HepG2 (cell line): Measurements from ENCODE around the gene SNX9. TPM values are rescaled to one million over a fixed set of nuclear protein-coding genes. Genes with fewer than 3 reads are reported as not detected.

Source experiments
- BCL6 ChIP-seq: IDR thresholded peaks from 2 replicates; pipeline ENCODE4 v1.6.1; 2016; ENCODE audit warnings: missing genetic modification reagents, missing compliant biosample characterization
- CREB1 ChIP-seq, 2 experiments: fragments of 450-650 bp in 1 of 2; IDR thresholded peaks; 2 replicates each; pipeline ENCODE4 v1.6.1; 2016 to 2017; ENCODE audit warnings: control low read depth in 1 of 2, mild to moderate bottlenecking in 1 of 2, missing compliant biosample characterization in 1 of 2, missing genetic modification characterization in 1 of 2
- DRAP1 ChIP-seq: IDR thresholded peaks from 2 replicates; pipeline ENCODE4 v1.6.1; 2016; ENCODE audit warnings: missing genetic modification reagents, missing compliant biosample characterization
- EEA1 ChIP-seq: sonication (generic); formaldehyde crosslinking; IDR thresholded peaks from 2 replicates; pipeline ENCODE4 v1.5.1; 2020; ENCODE audit warnings: mild to moderate bottlenecking, missing genetic modification reagents, borderline replicate concordance
- FOSL1 ChIP-seq: sonication (generic); formaldehyde crosslinking; IDR thresholded peaks from 2 replicates; pipeline ENCODE4 v1.9.0; 2021; ENCODE audit warnings: missing genetic modification reagents, borderline replicate concordance
- IRF1 ChIP-seq: sonication (generic); formaldehyde crosslinking; IDR thresholded peaks from 2 replicates; pipeline ENCODE4 v1.4.0; 2020; ENCODE audit warnings: low read depth, mild to moderate bottlenecking, missing genetic modification reagents
- JARID2 ChIP-seq: sonication (generic); formaldehyde crosslinking; IDR thresholded peaks from 2 replicates; pipeline ENCODE4 v1.8.1; 2023; ENCODE audit warnings: missing genetic modification reagents, inconsistent platforms; ENCODE audit not compliant: insufficient replicate concordance
- KLF16 ChIP-seq, 2 experiments: sonication (generic) in 1 of 2; formaldehyde crosslinking in 1 of 2; IDR thresholded peaks; 2 replicates each; pipeline versions ENCODE4 v1.6.1 to v1.8.0; 2016 to 2023; ENCODE audit warnings: missing genetic modification reagents in 2 of 2, missing compliant biosample characterization in 1 of 2
- NONO ChIP-seq, 2 experiments: fragments of 450-650 bp in 1 of 2; sonication (generic) in 1 of 2; formaldehyde crosslinking in 1 of 2; IDR thresholded peaks in 1 of 2; conservative IDR thresholded peaks in 1 of 2; 2 replicates each; pipeline versions ENCODE4 v1.6.1 to v1.8.0; 2017 to 2022; ENCODE audit warnings: mild to moderate bottlenecking in 1 of 2, missing genetic modification reagents in 1 of 2, moderate library complexity in 1 of 2
- TCF12 ChIP-seq, 2 experiments: fragments of 450-650 bp in 1 of 2; sonication (generic) in 1 of 2; formaldehyde crosslinking in 1 of 2; IDR thresholded peaks; 2 replicates each; pipeline versions ENCODE4 v1.6.1 to v1.8.0; 2017 to 2022; ENCODE audit warnings: antibody characterized with exemption in 1 of 2, mild to moderate bottlenecking in 1 of 2, missing genetic modification reagents in 1 of 2, moderate library complexity in 1 of 2
- TFE3 ChIP-seq: IDR thresholded peaks from 2 replicates; pipeline ENCODE4 v1.6.1; 2016
- THAP9 ChIP-seq: sonication (generic); formaldehyde crosslinking; IDR thresholded peaks from 2 replicates; pipeline ENCODE4; 2020; ENCODE audit warnings: missing genetic modification reagents, mild to moderate bottlenecking, borderline replicate concordance
- TOPORS ChIP-seq: sonication (generic); formaldehyde crosslinking; IDR thresholded peaks from 2 replicates; pipeline ENCODE4 v1.8.0; 2023; ENCODE audit warnings: mild to moderate bottlenecking, missing genetic modification reagents
- TRIM24 ChIP-seq: sonication (generic); formaldehyde crosslinking; IDR thresholded peaks from 2 replicates; pipeline ENCODE4 v1.8.0; 2022; ENCODE audit warnings: mild to moderate bottlenecking, missing genetic modification reagents
- YEATS4 ChIP-seq: sonication (generic); formaldehyde crosslinking; IDR thresholded peaks from 2 replicates; pipeline ENCODE4 v1.4.0; 2020; ENCODE audit warnings: missing genetic modification reagents, borderline replicate concordance
- ZFP90 ChIP-seq: sonication (generic); formaldehyde crosslinking; IDR thresholded peaks from 2 replicates; pipeline ENCODE4 v1.8.0; 2022; ENCODE audit warnings: missing genetic modification reagents, mild to moderate bottlenecking, inconsistent platforms, borderline replicate concordance
- ZFX ChIP-seq: sonication (generic); formaldehyde crosslinking; IDR thresholded peaks from 2 replicates; pipeline ENCODE4 v1.4.0; 2020; ENCODE audit warnings: mild to moderate bottlenecking, low read depth, missing genetic modification reagents, moderate library complexity
- ZFY ChIP-seq: sonication (generic); formaldehyde crosslinking; IDR thresholded peaks from 2 replicates; pipeline ENCODE4 v1.4.0; 2020; ENCODE audit warnings: missing genetic modification reagents
- ZNF282 ChIP-seq: fragments of 450-650 bp; IDR thresholded peaks from 2 replicates; pipeline ENCODE4 v1.6.1; 2018; ENCODE audit not compliant: partially characterized antibody
- ZNF383 ChIP-seq: sonication (generic); formaldehyde crosslinking; IDR thresholded peaks from 2 replicates; pipeline ENCODE4 v1.4.0; 2020; ENCODE audit warnings: missing genetic modification reagents, mild to moderate bottlenecking, borderline replicate concordance
- ZNF562 ChIP-seq: sonication (generic); formaldehyde crosslinking; IDR thresholded peaks from 2 replicates; pipeline ENCODE4 v1.8.0; 2022; ENCODE audit warnings: missing genetic modification reagents, borderline replicate concordance
- ZNF772 ChIP-seq: sonication (generic); formaldehyde crosslinking; IDR thresholded peaks from 2 replicates; pipeline ENCODE4 v1.5.0; 2020; ENCODE audit warnings: mild to moderate bottlenecking, missing genetic modification reagents
- ZNF777 ChIP-seq: sonication (generic); formaldehyde crosslinking; IDR thresholded peaks from 2 replicates; pipeline ENCODE4 v1.4.0; 2020; ENCODE audit warnings: missing genetic modification reagents
- polyA plus RNA-seq, 8 experiments: library from polyadenylated mRNA; depleted of rRNA in 3 of 8; stranded (reverse) in 7 of 8; unstranded in 1 of 8; fragments of >200 nt; fragmentation: Illumina TruSeq in 4 of 8; extraction: Trizol in 4 of 8; gene quantifications; 2 replicates each; pipeline versions ENCODE4 v1.2.1 to v1.2.3, GENCODE V29; 2011 to 2016; ENCODE audit warnings: low read depth in 4 of 8, missing spikeins in 1 of 8, mixed read lengths in 1 of 8; ENCODE audit not compliant: insufficient read depth in 1 of 8
- total RNA-seq, 5 experiments: library from RNA; depleted of rRNA; stranded (reverse); fragments of >200 nt; fragmentation: Illumina TruSeq; extraction: Trizol; gene quantifications; 2 replicates each; pipeline ENCODE4 v1.2.3, GENCODE V29; 2016; ENCODE audit warnings: low read depth in 1 of 5

Gene SNX9
- total and polyA plus RNA-seq, 2 of the 13 experiments (the other 11 are each of a cell fraction or from before 2014, with no cell fraction given): 21.9 to 36.0 TPM

- no peak for TF ChIP-seq DRAP1 (CRISPR knock-in tag)
- TF ChIP-seq IRF1: no peak
- no peak for TF ChIP-seq ZNF562 (CRISPR knock-in tag)
- TF ChIP-seq ZNF777 (CRISPR knock-in tag): no peak
- TF ChIP-seq ZFP90 (CRISPR knock-in tag): no peak
- no peak for TF ChIP-seq ZNF772 (CRISPR knock-in tag)
- TF ChIP-seq THAP9 (CRISPR knock-in tag): no peak
- no peak for TF ChIP-seq TCF12 (IDR thresholded peaks at IDR 0.05)
- no peak for TF ChIP-seq TCF12 (CRISPR knock-in tag; IDR thresholded peaks at IDR 0.05)
- TF ChIP-seq FOSL1: no peak
- TF ChIP-seq JARID2: no peak
- TF ChIP-seq ZNF282: no peak
- TF ChIP-seq KLF16 (CRISPR knock-in tag; IDR thresholded peaks at IDR 0.05): peak in 1 of 2 experiments; percentile 56; a peak in 1 of 4 replicates
- TF ChIP-seq CREB1 (IDR thresholded peaks at IDR 0.05): no peak
- no peak for TF ChIP-seq CREB1 (CRISPR knock-in tag; IDR thresholded peaks at IDR 0.05)
- TF ChIP-seq ZNF383 (CRISPR knock-in tag): no peak
- peak; percentile 49; the same call in 1 of the 2 replicates for TF ChIP-seq ZFY
- TF ChIP-seq TFE3 (CRISPR knock-in tag): peak; percentile 81
- no peak for TF ChIP-seq TOPORS
- peak; percentile 74 for TF ChIP-seq ZFX (CRISPR knock-in tag)
- no peak for TF ChIP-seq YEATS4 (CRISPR knock-in tag)
- TF ChIP-seq TRIM24 (CRISPR knock-in tag): no peak
- no peak for TF ChIP-seq EEA1 (CRISPR knock-in tag)
- TF ChIP-seq BCL6 (CRISPR knock-in tag): peak; percentile 39
- TF ChIP-seq NONO (IDR thresholded peaks at IDR 0.05): no peak
- 0 out of 2 replicates have a peak, but pooled peaks have one; percentile 44 for TF ChIP-seq NONO (CRISPR knock-in tag; conservative IDR thresholded peaks at IDR 0.05)
Observed at GRCh38 chr6:157773248-157773773, 49.7 kb upstream of the SNX9 start (continued).
